GM12873 (cell line): ENCODE measurements around the gene FAAH2.

Experiments used
- CTCF ChIP-seq: IDR thresholded peaks from 2 replicates; pipeline ENCODE4 v1.5.1; 2012; ENCODE audit warnings: low read depth, mild to moderate bottlenecking, moderate library complexity, low read length, control low read depth; ENCODE audit not compliant: insufficient read depth; ENCODE audit errors: missing control alignments

Gene FAAH2

GRCh38 chrX:57353472-57354132, 67.1 kb downstream of the FAAH2 start:
- TF ChIP-seq CTCF: no peak

GRCh38 chrX:57364145-57364544, 77.6 kb downstream of the FAAH2 start:
- TF ChIP-seq CTCF: no peak

- no peak for TF ChIP-seq CTCF
Measured at GRCh38 chrX:57366430-57366829, 79.9 kb downstream of the FAAH2 start.

- no peak for TF ChIP-seq CTCF
Measured at GRCh38 chrX:57367649-57368048, 81.1 kb downstream of the FAAH2 start.

- no peak for TF ChIP-seq CTCF
Measured at GRCh38 chrX:57368158-57368557, 81.7 kb downstream of the FAAH2 start.

GRCh38 chrX:57379296-57379695, 92.8 kb downstream of the FAAH2 start:
- TF ChIP-seq CTCF: no peak

- TF ChIP-seq CTCF: no peak
Measured at GRCh38 chrX:57380026-57380796, 93.7 kb downstream of the FAAH2 start.
